ENCODE measurements around the gene COL6A2. TPM values are rescaled to one million over a fixed set of nuclear protein-coding genes. Genes with fewer than 3 reads are reported as not detected.
A peak's percentile ranks its signal among the peaks of the same experiment; 100 is the strongest.
"Not testable (repeated sequence)": the region's sequence is repeated elsewhere in the genome, so short reads cannot be mapped to it uniquely, and the experiment has no call there.

COL6A2 gene
- total RNA-seq, 1 donor from 2014 or later: 933 TPM

DNA sequence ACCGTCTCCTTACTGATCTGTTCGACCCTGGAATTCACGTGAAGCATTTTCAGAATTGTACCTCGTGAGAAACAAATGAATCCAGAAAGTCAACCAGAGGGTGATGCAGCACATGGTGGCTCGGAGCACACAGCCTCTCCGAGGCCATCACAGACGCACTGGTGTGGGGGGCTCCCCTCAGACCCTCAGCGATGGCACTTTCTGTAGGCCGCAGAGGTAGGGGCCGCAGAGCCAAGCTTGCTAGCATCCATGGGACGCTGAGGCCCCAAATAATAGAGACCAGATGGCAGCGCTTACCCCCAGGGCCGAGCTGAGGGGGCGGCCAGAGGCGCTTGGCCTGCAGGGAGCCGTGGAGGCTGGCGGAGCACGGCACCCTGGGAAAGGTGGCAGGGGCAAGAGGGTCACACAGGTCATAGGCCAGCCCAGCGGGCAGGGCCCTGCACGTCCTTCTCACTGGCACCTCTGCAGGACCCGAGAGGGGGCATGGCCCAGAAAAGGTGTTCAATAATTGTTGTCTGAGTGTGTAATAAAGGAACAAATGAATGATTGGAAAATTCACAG is 28.1 kb upstream of the COL6A2 start:
- no peaks in the 10 kb centered on the region for H3K36me3 Mint-ChIP-seq
- H3K9me3 Mint-ChIP-seq: no peaks in the 10 kb centered on the region
- no peak overlapping the region for H3K4me3 Mint-ChIP-seq
- no peak overlapping the region for H3K27ac Mint-ChIP-seq
- peaks cover 7% of the 10 kb centered on the region for H3K27me3 Mint-ChIP-seq (ENCODE audit: low read depth)
- peak in 1 of 2 experiments; percentile 13 for DNase-seq (ENCODE audit: low spot score in 2 of 2, unreplicated experiment in 2 of 2)
- peaks cover 21% of the 10 kb centered on the region for H3K4me1 Mint-ChIP-seq
- no peak for TF ChIP-seq CTCF (IDR thresholded peaks at IDR 0.05; ENCODE audit: unreplicated experiment)

DNA sequence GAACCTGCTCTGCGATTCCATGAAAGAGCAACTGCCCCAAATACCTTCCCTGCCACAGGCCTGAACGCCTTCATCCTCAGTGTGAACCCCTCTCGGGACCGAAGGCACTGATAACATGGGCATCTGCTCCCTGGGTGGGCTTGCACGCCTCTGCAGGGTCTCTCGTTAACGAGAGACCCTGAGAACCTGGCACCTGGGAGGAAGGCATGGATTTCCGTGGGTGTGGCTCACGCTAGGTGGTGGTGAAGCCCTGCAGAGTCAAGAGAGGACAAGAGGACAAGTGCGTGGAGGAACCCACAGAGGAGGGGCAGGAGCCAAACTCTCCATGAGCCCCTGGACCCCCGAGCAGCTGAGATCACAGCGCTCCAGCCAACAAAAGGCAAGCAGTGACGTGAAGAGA is 26.8 kb upstream of the COL6A2 start:
- peaks cover 8% of the 10 kb centered on the region for H3K27me3 Mint-ChIP-seq (ENCODE audit: low read depth)
- H3K9me3 Mint-ChIP-seq: no peaks in the 10 kb centered on the region
- no peak for TF ChIP-seq CTCF (IDR thresholded peaks at IDR 0.05; ENCODE audit: unreplicated experiment)
- H3K4me3 Mint-ChIP-seq: no peak overlapping the region
- no peaks in the 10 kb centered on the region for H3K36me3 Mint-ChIP-seq
- peak; percentile 0 to 14 for DNase-seq (ENCODE audit: low spot score in 2 of 2, unreplicated experiment in 2 of 2)
- no peak overlapping the region for H3K27ac Mint-ChIP-seq
- H3K4me1 Mint-ChIP-seq: peaks cover 11% of the 10 kb centered on the region

- peaks cover 11% of the 10 kb centered on the region for H3K4me1 Mint-ChIP-seq
- not testable (repeated sequence) for H3K27ac Mint-ChIP-seq; H3K27me3 Mint-ChIP-seq (ENCODE audit: low read depth); H3K4me3 Mint-ChIP-seq; H3K9me3 Mint-ChIP-seq; DNase-seq (ENCODE audit: low spot score in 2 of 2, unreplicated experiment in 2 of 2); H3K36me3 Mint-ChIP-seq
Measured at GRCh38 chr21:46076724-46077123, 21.2 kb upstream of the COL6A2 start.

DNA sequence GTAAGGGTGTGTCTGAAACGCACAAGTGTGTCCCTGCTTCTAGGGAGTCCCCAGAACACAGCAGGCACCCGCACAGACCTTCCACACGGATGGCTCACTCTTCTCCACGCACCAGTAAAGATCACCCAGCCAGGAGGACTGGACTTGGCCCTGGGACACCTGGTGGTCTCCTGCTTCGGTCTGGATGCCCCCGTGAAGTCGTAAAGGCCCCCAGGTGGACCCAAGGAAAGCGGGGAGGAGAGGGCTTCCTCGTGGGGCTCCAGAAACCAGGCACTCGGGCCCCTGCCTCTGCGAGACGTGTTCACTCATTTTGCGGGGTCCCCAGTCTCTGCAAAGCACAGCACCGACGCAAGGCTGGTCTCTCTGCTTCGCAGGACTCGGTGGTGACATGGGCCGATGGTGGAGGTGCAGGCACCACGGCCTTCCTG is 20.2 kb upstream of the COL6A2 start:
- no peaks in the 10 kb centered on the region for H3K9me3 Mint-ChIP-seq
- peaks cover 11% of the 10 kb centered on the region for H3K4me1 Mint-ChIP-seq
- no peaks in the 10 kb centered on the region for H3K36me3 Mint-ChIP-seq
- peaks cover 8% of the 10 kb centered on the region for H3K27me3 Mint-ChIP-seq (ENCODE audit: low read depth)
- TF ChIP-seq CTCF (IDR thresholded peaks at IDR 0.05; ENCODE audit: unreplicated experiment): no peak
- H3K27ac Mint-ChIP-seq: no peak overlapping the region
- no peak for DNase-seq (ENCODE audit: low spot score in 2 of 2, unreplicated experiment in 2 of 2)
- no peak overlapping the region for H3K4me3 Mint-ChIP-seq

DNA sequence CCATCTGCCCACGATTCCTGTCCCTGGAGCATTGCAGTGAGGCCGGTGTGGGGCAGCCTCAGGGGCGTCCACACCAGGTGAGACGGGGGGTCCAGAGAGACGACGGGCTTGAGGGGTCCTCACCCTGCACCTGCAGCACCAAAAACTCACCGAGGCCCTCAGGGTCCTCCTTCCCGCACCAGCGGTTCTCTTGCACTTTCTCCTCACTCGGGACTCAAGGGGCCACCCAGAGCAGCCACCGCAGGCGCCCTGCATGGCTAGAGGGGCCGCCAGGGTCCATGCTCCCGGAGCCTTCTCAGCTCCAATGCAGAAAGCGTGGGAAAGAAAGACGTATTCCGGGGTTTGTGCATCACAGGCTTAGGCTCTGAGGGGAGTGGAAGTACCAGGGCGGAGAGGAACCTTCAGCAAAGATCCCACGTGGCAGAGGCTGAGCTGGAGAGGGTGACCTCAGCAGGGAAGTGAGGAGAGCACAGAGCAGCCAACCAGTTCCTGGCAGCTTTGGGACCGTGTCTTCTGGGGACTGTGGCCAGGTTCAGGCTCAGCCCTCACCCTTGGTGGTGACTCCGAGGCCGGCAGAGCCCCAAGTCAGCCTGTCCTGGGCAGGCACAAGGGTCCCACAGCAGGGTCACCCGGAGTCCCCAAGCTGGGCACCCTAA is 19.5 kb upstream of the COL6A2 start:
- Mint-ChIP-seq H3K27me3 (ENCODE audit: low read depth) (peaks cover 8% of the 10 kb centered on the region), H3K27ac (peak overlapping the region; percentile 43), H3K9me3 (no peaks in the 10 kb centered on the region), H3K4me1 (peaks cover 16% of the 10 kb centered on the region), H3K4me3 (no peak overlapping the region), H3K36me3 (no peaks in the 10 kb centered on the region)
- no peak for TF ChIP-seq CTCF (IDR thresholded peaks at IDR 0.05; ENCODE audit: unreplicated experiment)
- no peak for DNase-seq (ENCODE audit: low spot score in 2 of 2, unreplicated experiment in 2 of 2)

- peak overlapping the region; percentile 39 for H3K27ac Mint-ChIP-seq
- H3K9me3 Mint-ChIP-seq: no peaks in the 10 kb centered on the region
- no peaks in the 10 kb centered on the region for H3K36me3 Mint-ChIP-seq
- no peak for DNase-seq (ENCODE audit: low spot score in 2 of 2, unreplicated experiment in 2 of 2)
- H3K4me1 Mint-ChIP-seq: peaks cover 19% of the 10 kb centered on the region
- no peak overlapping the region for H3K4me3 Mint-ChIP-seq
- peaks cover 8% of the 10 kb centered on the region for H3K27me3 Mint-ChIP-seq (ENCODE audit: low read depth)
- no peak for TF ChIP-seq CTCF (IDR thresholded peaks at IDR 0.05; ENCODE audit: unreplicated experiment)
Measured at GRCh38 chr21:46078978-46079351, 18.9 kb upstream of the COL6A2 start.

All from mesothelial cell of epicardium (in vitro differentiated cells).